ENCODE data around the gene GNG2.

Gene GNG2

GRCh38 chr14:51996148-51996746 is 135.8 kb downstream of the GNG2 start:
- DNase-seq (ENCODE audit: low read depth) = no peak

GRCh38 chr14:51998348-51998747 is 137.9 kb downstream of the GNG2 start:
- DNase-seq (ENCODE audit: low read depth) = no peak

GRCh38 chr14:51999084-51999483 is 138.7 kb downstream of the GNG2 start:
- no peak for DNase-seq (ENCODE audit: low read depth)

GRCh38 chr14:52000019-52000582 is 139.7 kb downstream of the GNG2 start:
- DNase-seq (ENCODE audit: low read depth) = no peak

GRCh38 chr14:52000696-52001095 is 140.3 kb downstream of the GNG2 start:
- no peak for DNase-seq (ENCODE audit: low read depth)

- DNase-seq (ENCODE audit: low read depth) = no peak
Observed at GRCh38 chr14:52002542-52002941, 142.1 kb downstream of the GNG2 start.

GRCh38 chr14:52003324-52003723 is 142.9 kb downstream of the GNG2 start:
- no peak for DNase-seq (ENCODE audit: low read depth)

GRCh38 chr14:52005625-52006024 is 145.2 kb downstream of the GNG2 start:
- DNase-seq (ENCODE audit: low read depth) = no peak

- no peak for DNase-seq (ENCODE audit: low read depth)
Observed at GRCh38 chr14:52006361-52006760, 145.9 kb downstream of the GNG2 start.

GRCh38 chr14:52007211-52007610 is 146.8 kb downstream of the GNG2 start:
- DNase-seq (ENCODE audit: low read depth) = no peak

GRCh38 chr14:52007637-52008036 is 147.2 kb downstream of the GNG2 start:
- DNase-seq (ENCODE audit: low read depth) = no peak

GRCh38 chr14:52008136-52008535 is 147.7 kb downstream of the GNG2 start:
- DNase-seq (ENCODE audit: low read depth) = no peak

GRCh38 chr14:52010173-52010693 is 149.8 kb downstream of the GNG2 start:
- DNase-seq (ENCODE audit: low read depth) = no peak

- DNase-seq (ENCODE audit: low read depth) = no peak
Observed at GRCh38 chr14:52011523-52011922, 151.1 kb downstream of the GNG2 start.

- no peak for DNase-seq (ENCODE audit: low read depth)
Observed at GRCh38 chr14:52012635-52013034, 152.2 kb downstream of the GNG2 start.

GRCh38 chr14:52013984-52014600 is 153.7 kb downstream of the GNG2 start:
- no peak for DNase-seq (ENCODE audit: low read depth)

- DNase-seq (ENCODE audit: low read depth) = no peak
Observed at GRCh38 chr14:52014601-52015267, 154.3 kb downstream of the GNG2 start.

GRCh38 chr14:52015411-52016030 is 155.1 kb downstream of the GNG2 start:
- no peak for DNase-seq (ENCODE audit: low read depth)

- no peak for DNase-seq (ENCODE audit: low read depth)
Observed at GRCh38 chr14:52018252-52018651, 157.8 kb downstream of the GNG2 start.

GRCh38 chr14:52018970-52019369 is 158.6 kb downstream of the GNG2 start:
- no peak for DNase-seq (ENCODE audit: low read depth)
